GM19025 (cell line): ENCODE results near the gene NLGN1.
"Not testable (repeated sequence)": the region's sequence is repeated elsewhere in the genome, so short reads cannot be mapped to it uniquely, and the experiment has no call there.

Experiments
- ATAC-seq: cut with Tn5 transposase; IDR thresholded peaks from one replicate; pipeline ENCODE4 v1.9.1; 2021; ENCODE audit warnings: mild to moderate bottlenecking, low read depth, moderate library complexity; ENCODE audit not compliant: unreplicated experiment

The NLGN1 gene

GRCh38 chr3:174197416-174197815, 799.9 kb downstream of the NLGN1 start:
- ATAC-seq: no peak

- ATAC-seq: no peak
Measured at GRCh38 chr3:174198199-174198598, 800.7 kb downstream of the NLGN1 start.

GRCh38 chr3:174199696-174200095, 802.2 kb downstream of the NLGN1 start:
- ATAC-seq: no peak

- ATAC-seq: no peak
Measured at GRCh38 chr3:174202116-174202515, 804.6 kb downstream of the NLGN1 start.

- ATAC-seq: no peak
Measured at GRCh38 chr3:174202561-174202960, 805.0 kb downstream of the NLGN1 start.

- ATAC-seq: no peak
Measured at GRCh38 chr3:174204765-174205164, 807.2 kb downstream of the NLGN1 start.

GRCh38 chr3:174206607-174207192, 809.2 kb downstream of the NLGN1 start:
- ATAC-seq: no peak

GRCh38 chr3:174208161-174208560, 810.6 kb downstream of the NLGN1 start:
- no peak for ATAC-seq

GRCh38 chr3:174211896-174212295, 814.4 kb downstream of the NLGN1 start:
- ATAC-seq: not testable (repeated sequence)

- ATAC-seq: no peak
Measured at GRCh38 chr3:174215456-174215855, 817.9 kb downstream of the NLGN1 start.

GRCh38 chr3:174216019-174216418, 818.5 kb downstream of the NLGN1 start:
- ATAC-seq: no peak

- no peak for ATAC-seq
Measured at GRCh38 chr3:174216946-174217718, 819.6 kb downstream of the NLGN1 start.

- ATAC-seq: no peak
Measured at GRCh38 chr3:174218016-174218415, 820.5 kb downstream of the NLGN1 start.

GRCh38 chr3:174219738-174220137, 822.2 kb downstream of the NLGN1 start:
- ATAC-seq: no peak

- ATAC-seq: no peak
Measured at GRCh38 chr3:174220775-174221554, 823.4 kb downstream of the NLGN1 start.

GRCh38 chr3:174223042-174223441, 825.5 kb downstream of the NLGN1 start:
- ATAC-seq: no peak

- no peak for ATAC-seq
Measured at GRCh38 chr3:174223626-174224025, 826.1 kb downstream of the NLGN1 start.

GRCh38 chr3:174229916-174230315, 832.4 kb downstream of the NLGN1 start:
- ATAC-seq: no peak

- not testable (repeated sequence) for ATAC-seq
Measured at GRCh38 chr3:174232028-174232657, 834.6 kb downstream of the NLGN1 start.

GRCh38 chr3:174232658-174233429, 835.3 kb downstream of the NLGN1 start:
- ATAC-seq: no peak
